ACC112 (cell line): ENCODE results near the gene LGALSL.

Source experiments
- H2AFZ ChIP-seq: fragments of 200-600 bp; sonication (generic); one replicate; pipeline ENCODE4 v1.6.0; 2017; ENCODE audit warnings: antibody characterized with exemption, low read length; ENCODE audit not compliant: unreplicated experiment
- H3K27ac ChIP-seq: fragments of 200-600 bp; sonication (generic); 2 replicates; pipeline ENCODE4 v1.5.1; 2014; ENCODE audit warnings: low read depth, mild to moderate bottlenecking, antibody characterized with exemption, low read length, moderate library complexity
- H3K27me3 ChIP-seq: fragments of 200-600 bp; sonication (generic); 2 replicates; pipeline ENCODE4 v1.6.1; 2014; ENCODE audit warnings: mild to moderate bottlenecking, antibody characterized with exemption, low read length, moderate library complexity, mixed read lengths; ENCODE audit not compliant: insufficient read depth
- H3K36me3 ChIP-seq: fragments of 200-600 bp; sonication (generic); 2 replicates; pipeline ENCODE4 v1.6.1; 2016; ENCODE audit warnings: mild to moderate bottlenecking, antibody characterized with exemption, low read length, moderate library complexity, mixed read lengths; ENCODE audit not compliant: insufficient read depth
- H3K4me1 ChIP-seq: fragments of 200-600 bp; sonication (generic); one replicate; pipeline ENCODE4 v1.6.1; 2016; ENCODE audit warnings: low read length, mixed read lengths; ENCODE audit not compliant: insufficient read depth, unreplicated experiment, control insufficient read depth
- H3K4me3 ChIP-seq: fragments of 200-600 bp; sonication (generic); 2 replicates; pipeline ENCODE4 v1.5.1; 2014; ENCODE audit warnings: mild to moderate bottlenecking, low read depth, low read length
- H3K79me2 ChIP-seq: fragments of 200-600 bp; sonication (generic); one replicate; pipeline ENCODE4 v1.6.0; 2016; ENCODE audit warnings: low read length; ENCODE audit not compliant: control insufficient read depth, unreplicated experiment, insufficient read depth

Gene LGALSL

GRCh38 chr2:64460330-64460729 is 6.4 kb downstream of the LGALSL start:
- no peak overlapping the region for H2AFZ ChIP-seq
- no peak overlapping the region for H3K27ac ChIP-seq
- H3K27me3 ChIP-seq, result no peaks in the 10 kb centered on the region
- H3K36me3 ChIP-seq, result 0 out of 2 replicates have a peak, but pooled peaks cover 4% of the 10 kb centered on the region
- H3K79me2 ChIP-seq, result no peaks in the 10 kb centered on the region
- peaks cover 15% of the 10 kb centered on the region for H3K4me1 ChIP-seq
- H3K4me3 ChIP-seq, result no peak overlapping the region

DNA sequence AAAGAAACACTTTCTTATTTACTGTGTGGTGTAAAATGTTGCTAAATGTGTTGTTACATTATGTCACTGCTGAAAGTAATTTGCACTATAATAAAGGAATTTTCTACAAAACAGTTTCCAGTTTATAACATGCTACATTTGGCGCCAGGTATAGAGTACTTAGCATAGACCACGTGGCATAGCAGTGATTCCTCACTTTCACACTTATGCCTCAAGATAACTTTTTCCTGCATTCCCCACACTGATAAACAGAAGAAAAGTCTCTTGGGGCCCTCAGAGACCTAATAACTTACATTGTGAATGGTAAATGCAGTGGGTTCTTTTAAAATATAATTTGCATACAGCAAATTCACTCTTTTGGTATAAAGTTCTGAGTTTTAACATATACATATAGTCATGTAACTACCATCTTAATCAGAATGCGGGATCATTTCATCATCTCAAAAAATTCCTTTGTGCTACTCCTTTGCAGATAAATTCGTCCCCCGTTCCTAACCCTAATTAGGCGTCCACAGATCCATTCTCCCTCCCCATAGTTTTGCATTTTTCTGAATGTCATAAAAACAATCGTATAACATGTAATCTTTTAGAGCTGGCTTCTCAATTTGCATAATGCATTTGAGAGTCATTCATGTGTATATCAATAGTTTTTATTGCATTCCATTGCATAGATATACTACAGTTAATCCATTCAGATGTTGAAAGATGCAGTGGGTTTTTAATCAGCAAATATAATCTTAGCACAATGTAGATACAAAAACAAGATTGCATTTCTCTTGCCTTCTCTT is 7.5 kb downstream of the LGALSL start:
- H3K27ac ChIP-seq, result no peak overlapping the region
- no peaks in the 10 kb centered on the region for H3K27me3 ChIP-seq
- H3K4me1 ChIP-seq, result peaks cover 11% of the 10 kb centered on the region

DNA sequence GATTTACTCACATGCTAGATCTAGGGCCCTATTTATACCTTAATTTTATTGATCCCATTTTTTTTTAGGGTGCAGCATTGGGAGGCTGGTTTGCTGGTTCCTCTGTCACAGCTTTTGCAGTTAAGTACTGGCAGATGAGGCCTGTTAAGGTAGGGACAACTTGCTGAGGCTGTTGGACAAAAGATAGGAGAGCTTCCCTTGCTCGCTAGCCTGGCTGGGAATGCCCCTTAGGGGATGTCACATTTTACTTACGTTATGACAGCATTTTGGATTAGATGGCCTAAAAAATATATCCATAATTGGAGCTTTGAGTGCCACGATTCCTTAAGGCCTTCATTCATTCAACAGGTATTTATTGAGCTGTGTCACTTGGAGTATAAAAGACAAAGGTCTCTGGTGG is 8.2 kb downstream of the LGALSL start:
- no peak overlapping the region for H3K27ac ChIP-seq

More for the DNA sequence above, 7.5 kb downstream of the LGALSL start:
- Histone ChIP-seq H3K36me3 (0 out of 2 replicates have a peak, but pooled peaks cover 4% of the 10 kb centered on the region), H3K79me2 (no peaks in the 10 kb centered on the region), H2AFZ (no peak overlapping the region), H3K4me3 (no peak overlapping the region)

DNA sequence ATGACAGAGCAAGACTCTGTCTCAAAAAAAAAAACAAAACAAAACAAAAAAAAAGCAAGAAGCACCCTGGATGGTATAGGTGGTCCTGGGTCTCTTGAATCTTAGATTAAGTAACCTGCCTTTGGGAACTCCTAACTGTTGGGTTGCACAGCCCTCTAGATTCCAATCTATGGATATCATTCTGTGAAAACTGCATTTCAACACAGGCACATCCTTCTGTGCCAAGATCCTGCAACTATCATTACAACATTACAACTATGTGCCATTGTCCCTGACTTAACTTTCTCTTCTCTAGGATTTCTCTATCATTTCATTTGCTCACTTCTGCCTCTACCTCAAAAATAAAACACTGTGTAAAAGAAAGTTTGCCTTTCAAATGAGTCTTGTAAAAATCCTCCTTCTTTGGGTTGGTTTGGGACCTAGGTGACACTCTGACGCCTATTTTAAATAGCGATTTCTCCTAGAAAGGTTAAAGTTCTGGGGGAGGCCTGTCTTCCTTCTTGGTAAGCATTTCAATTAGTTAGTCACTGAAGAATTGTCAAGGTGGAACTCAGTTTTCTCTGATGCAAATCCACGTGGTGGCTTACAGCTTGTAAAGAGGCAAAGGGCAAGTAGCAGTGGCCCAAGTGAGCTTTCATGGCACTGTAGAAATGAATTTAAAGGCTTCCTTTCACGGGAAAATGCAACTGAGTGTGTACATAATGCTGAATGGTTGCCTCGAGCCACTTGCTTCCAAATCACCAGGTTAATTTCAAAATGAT is 9.2 kb downstream of the LGALSL start:
- Histone ChIP-seq H3K4me1 (peaks cover 11% of the 10 kb centered on the region), H3K27me3 (no peaks in the 10 kb centered on the region), H3K36me3 (0 out of 2 replicates have a peak, but pooled peaks cover 4% of the 10 kb centered on the region), H3K79me2 (no peaks in the 10 kb centered on the region), H2AFZ (no peak overlapping the region), H3K27ac (no peak overlapping the region), H3K4me3 (no peak overlapping the region)

More for the DNA sequence above, 8.2 kb downstream of the LGALSL start:
- H3K79me2 ChIP-seq, result no peaks in the 10 kb centered on the region
- peaks cover 11% of the 10 kb centered on the region for H3K4me1 ChIP-seq
- H2AFZ ChIP-seq, result no peak overlapping the region
- no peak overlapping the region for H3K4me3 ChIP-seq
- 0 out of 2 replicates have a peak, but pooled peaks cover 4% of the 10 kb centered on the region for H3K36me3 ChIP-seq
- no peaks in the 10 kb centered on the region for H3K27me3 ChIP-seq

DNA sequence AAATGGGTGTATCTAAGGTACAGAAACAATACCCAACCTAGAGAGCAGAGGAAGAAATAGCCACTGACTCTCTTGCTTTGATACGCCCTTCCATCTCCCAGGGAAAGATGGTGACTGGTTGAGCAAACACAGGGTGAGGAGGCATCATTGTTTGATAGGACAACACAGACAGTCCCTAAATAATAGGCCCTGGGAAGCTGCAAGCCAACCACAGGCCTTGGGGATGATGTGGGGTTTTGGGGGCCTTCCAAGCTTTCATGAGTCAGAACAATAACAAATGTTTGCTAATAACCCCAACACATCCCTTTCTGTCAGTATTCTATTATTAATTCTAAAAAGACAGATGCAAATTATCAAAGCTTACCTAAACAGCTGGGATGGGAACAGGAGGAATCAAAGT is 9.8 kb downstream of the LGALSL start:
- peaks cover 11% of the 10 kb centered on the region for H3K4me1 ChIP-seq
- no peak overlapping the region for H2AFZ ChIP-seq
- no peaks in the 10 kb centered on the region for H3K36me3 ChIP-seq
- no peak overlapping the region for H3K4me3 ChIP-seq
- no peaks in the 10 kb centered on the region for H3K79me2 ChIP-seq
- no peaks in the 10 kb centered on the region for H3K27me3 ChIP-seq
- no peak overlapping the region for H3K27ac ChIP-seq

- H3K79me2 ChIP-seq, result no peaks in the 10 kb centered on the region
- H3K27ac ChIP-seq, result no peak overlapping the region
- H2AFZ ChIP-seq, result no peak overlapping the region
- H3K4me1 ChIP-seq, result peaks cover 11% of the 10 kb centered on the region
- H3K4me3 ChIP-seq, result no peak overlapping the region
- no peaks in the 10 kb centered on the region for H3K36me3 ChIP-seq
- H3K27me3 ChIP-seq, result no peaks in the 10 kb centered on the region
These were observed 12.6 kb downstream of the LGALSL start for GRCh38 chr2:64466478-64467085.

GRCh38 chr2:64467096-64467843 is 13.3 kb downstream of the LGALSL start:
- Histone ChIP-seq H3K4me3 (no peak overlapping the region), H3K4me1 (peaks cover 11% of the 10 kb centered on the region), H2AFZ (no peak overlapping the region), H3K79me2 (no peaks in the 10 kb centered on the region), H3K36me3 (no peaks in the 10 kb centered on the region), H3K27ac (no peak overlapping the region), H3K27me3 (no peaks in the 10 kb centered on the region)

DNA sequence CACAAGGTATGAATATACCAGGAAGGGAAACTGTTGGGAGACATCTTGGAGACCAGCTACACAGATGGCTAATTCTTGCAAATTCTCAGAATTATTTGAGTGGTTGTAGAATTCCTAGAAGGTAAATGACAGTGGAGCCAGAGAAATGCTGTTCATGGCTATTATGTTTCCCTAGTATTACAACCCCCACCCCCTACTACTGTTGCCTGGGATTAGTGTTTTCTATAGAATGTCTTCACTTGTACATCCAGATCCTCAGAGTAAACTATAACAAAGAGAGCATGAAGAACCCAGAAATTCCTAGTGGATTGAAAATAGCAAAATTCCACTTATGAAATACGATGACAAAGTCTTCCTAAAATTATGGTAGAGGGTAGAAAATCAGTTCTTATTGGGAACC is 15.3 kb downstream of the LGALSL start:
- Histone ChIP-seq H3K4me3 (no peak overlapping the region), H3K79me2 (no peaks in the 10 kb centered on the region), H2AFZ (no peak overlapping the region), H3K4me1 (no peaks in the 10 kb centered on the region), H3K27me3 (peaks cover 3% of the 10 kb centered on the region; the same call in 1 of the 2 replicates), H3K27ac (no peak overlapping the region), H3K36me3 (no peaks in the 10 kb centered on the region)

- Histone ChIP-seq H2AFZ (no peak overlapping the region), H3K4me1 (no peaks in the 10 kb centered on the region), H3K79me2 (no peaks in the 10 kb centered on the region), H3K36me3 (no peaks in the 10 kb centered on the region), H3K27me3 (peaks cover 4% of the 10 kb centered on the region; the same call in 1 of the 2 replicates), H3K4me3 (no peak overlapping the region), H3K27ac (no peak overlapping the region)
These were observed 16.1 kb downstream of the LGALSL start for GRCh38 chr2:64470071-64470470.

DNA sequence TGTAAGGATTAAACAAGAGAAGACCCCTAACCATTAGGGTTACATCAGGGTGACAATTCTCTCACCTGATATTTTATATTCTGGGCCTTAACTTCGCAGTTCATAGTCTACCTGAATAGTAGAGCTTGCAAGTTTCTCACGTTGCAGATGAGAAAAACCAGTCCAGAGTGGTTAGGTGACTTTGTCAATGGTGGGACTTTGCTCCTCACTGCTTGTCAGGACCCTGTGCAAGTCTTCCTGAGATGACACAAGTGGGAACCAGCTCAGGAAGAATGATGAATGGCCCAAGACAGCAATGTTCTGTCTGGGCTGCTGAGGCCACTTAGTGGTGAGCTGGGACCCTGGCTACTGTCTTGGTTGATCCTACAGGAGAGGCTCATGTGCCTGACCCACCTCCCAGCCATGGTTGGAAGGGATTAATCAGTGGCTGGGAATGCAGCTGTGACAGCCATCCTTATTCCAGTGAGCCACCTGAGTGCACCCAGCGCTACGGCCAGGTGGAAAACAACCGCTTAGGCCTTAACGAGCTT is 16.9 kb downstream of the LGALSL start:
- Histone ChIP-seq H3K79me2 (no peaks in the 10 kb centered on the region), H3K4me1 (no peaks in the 10 kb centered on the region), H2AFZ (no peak overlapping the region), H3K4me3 (no peak overlapping the region), H3K27ac (no peak overlapping the region), H3K27me3 (peaks cover 4% of the 10 kb centered on the region; the same call in 1 of the 2 replicates), H3K36me3 (no peaks in the 10 kb centered on the region)
